HG03175 (cell line): ENCODE data around the gene SNX18.
"Not testable (repeated sequence)": the region's sequence is repeated elsewhere in the genome, so short reads cannot be mapped to it uniquely, and the experiment has no call there.

Experiments
- ATAC-seq: cut with Tn5 transposase; IDR thresholded peaks from one replicate; pipeline ENCODE4 v1.9.1; 2021; ENCODE audit warnings: mild to moderate bottlenecking, moderate library complexity; ENCODE audit not compliant: unreplicated experiment

Gene SNX18, protein sequence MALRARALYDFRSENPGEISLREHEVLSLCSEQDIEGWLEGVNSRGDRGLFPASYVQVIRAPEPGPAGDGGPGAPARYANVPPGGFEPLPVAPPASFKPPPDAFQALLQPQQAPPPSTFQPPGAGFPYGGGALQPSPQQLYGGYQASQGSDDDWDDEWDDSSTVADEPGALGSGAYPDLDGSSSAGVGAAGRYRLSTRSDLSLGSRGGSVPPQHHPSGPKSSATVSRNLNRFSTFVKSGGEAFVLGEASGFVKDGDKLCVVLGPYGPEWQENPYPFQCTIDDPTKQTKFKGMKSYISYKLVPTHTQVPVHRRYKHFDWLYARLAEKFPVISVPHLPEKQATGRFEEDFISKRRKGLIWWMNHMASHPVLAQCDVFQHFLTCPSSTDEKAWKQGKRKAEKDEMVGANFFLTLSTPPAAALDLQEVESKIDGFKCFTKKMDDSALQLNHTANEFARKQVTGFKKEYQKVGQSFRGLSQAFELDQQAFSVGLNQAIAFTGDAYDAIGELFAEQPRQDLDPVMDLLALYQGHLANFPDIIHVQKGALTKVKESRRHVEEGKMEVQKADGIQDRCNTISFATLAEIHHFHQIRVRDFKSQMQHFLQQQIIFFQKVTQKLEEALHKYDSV

GRCh38 chr5:54517512-54518145 is at the start of gene SNX18:
Gene SNX18 (plus strand): TSS chr5:54517759. CDS start chr5:54517953, 194 bp downstream.
- peak; percentile 96 for ATAC-seq

DNA sequence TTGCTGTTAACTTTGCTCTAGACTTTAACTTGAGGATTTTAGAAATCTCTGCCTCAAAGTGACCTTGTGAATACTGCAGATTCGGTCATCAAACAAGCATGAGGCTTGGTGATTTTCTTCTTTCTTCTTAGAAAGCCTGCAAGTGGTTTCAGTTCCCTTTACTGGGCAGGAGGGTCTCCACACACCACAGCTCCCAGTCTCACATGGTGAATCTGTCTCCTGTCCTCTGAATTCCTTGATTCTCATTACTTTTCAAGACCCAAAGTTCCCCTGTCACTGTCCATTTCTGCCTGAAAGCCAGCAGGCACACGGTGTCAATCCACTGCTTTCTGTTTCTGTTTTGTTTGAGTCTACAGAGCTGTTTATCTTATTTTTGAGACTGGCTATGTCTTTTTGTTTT is 47.9 kb upstream of the SNX18 start:
- peak; percentile 83 for ATAC-seq

- no peak for ATAC-seq
These were observed 47.4 kb upstream of the SNX18 start for GRCh38 chr5:54470128-54470527.

DNA sequence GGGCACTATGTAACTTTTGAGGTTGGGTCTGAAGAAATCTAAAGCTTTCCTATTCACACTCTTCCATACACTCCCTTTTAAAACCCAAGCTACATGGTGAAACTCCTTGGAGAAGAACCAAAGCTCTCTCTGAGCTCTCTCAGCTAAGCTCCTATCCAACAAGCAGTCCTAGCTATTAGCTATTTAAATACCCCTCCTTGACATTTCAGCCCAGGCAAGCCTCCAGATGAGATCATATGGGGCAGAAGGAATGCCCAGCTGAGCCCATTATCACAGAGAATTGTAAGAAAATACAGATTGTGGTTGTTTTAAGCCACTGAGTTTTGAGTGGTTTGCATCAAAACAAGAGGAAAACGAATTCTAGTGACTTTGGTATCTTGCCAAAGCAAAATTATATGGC is 46.9 kb upstream of the SNX18 start:
- ATAC-seq, result no peak

DNA sequence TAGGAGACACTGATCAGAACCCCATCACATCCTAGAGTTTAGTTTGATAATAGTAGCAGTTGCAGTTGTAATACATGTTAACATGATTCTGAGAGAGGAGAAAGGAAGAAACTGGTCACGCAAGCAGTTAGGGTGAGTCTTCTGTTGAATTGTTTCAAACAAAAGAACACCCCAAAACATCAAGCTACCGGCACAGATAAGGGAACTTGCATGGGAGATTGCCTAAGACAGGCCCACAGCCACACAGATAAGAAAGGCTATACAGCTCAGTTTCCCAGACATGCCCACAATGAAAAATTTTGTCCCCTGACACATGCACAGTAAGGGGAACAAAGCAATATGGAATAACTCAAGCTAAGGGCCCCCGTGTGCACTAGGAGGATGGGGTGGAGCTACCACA is 46.2 kb upstream of the SNX18 start:
- ATAC-seq, result no peak

- ATAC-seq, result no peak
These were observed 40.9 kb upstream of the SNX18 start for GRCh38 chr5:54476682-54477081.

- no peak for ATAC-seq
These were observed 39.5 kb upstream of the SNX18 start for GRCh38 chr5:54477941-54478478.

- ATAC-seq, result no peak
These were observed 37.3 kb upstream of the SNX18 start for GRCh38 chr5:54480296-54480695.

DNA sequence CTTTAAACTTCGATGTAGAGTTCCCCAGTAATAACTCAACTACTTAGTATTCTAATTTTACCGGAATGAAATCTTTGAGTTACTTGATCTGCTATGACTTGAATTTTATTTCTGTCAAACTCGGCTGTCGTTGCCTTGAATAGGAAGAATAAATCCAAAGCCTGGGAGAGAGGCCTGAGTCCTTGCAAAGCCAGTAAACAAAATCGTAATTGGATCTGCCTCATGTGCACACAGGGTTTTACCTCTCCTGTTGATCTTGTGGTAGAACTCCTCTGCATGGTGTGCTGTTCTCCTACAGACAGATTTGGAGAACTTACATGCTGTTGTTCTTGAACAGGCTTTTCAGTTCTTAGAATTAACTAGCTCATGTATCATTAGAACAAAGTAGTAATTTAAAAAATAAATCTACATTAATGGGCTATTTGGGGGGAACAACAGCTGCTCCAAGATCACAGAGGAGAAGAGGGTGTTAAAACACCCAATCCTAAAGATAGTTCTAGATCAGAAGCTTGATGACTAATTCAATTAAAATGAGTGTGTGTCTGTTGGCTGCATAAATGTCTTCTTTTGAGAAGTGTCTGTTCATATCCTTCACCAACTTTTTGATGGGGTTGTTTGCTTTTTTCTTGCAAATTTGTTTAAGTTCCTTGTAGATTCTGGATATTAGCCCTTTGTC is 33.2 kb upstream of the SNX18 start:
- no peak for ATAC-seq

- ATAC-seq, result not testable (repeated sequence)
These were observed 31.9 kb upstream of the SNX18 start for GRCh38 chr5:54485659-54486058.

GRCh38 chr5:54489648-54489979 is 27.9 kb upstream of the SNX18 start:
- not testable (repeated sequence) for ATAC-seq

GRCh38 chr5:54491326-54491725 is 26.2 kb upstream of the SNX18 start:
- no peak for ATAC-seq

GRCh38 chr5:54492178-54492577 is 25.4 kb upstream of the SNX18 start:
- ATAC-seq, result no peak

DNA sequence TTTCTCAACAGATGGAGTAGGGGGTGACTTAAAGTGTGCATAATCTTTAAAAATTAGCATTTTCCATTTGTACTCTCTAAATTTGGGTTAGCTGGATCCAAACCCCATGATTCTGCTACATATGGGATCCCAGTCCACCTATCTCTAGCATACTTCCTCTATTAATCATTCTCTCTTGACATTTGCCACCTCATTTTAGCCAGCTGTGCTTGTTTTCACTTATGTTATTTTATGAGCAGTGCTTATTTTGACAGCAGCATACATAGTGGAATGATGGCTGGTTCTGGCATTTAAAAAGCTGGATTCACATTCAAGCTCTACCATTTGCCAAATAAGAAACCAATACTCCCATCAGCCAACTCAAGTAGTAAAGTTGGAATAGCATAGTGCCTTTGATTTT is 22.5 kb upstream of the SNX18 start:
- ATAC-seq, result no peak

DNA sequence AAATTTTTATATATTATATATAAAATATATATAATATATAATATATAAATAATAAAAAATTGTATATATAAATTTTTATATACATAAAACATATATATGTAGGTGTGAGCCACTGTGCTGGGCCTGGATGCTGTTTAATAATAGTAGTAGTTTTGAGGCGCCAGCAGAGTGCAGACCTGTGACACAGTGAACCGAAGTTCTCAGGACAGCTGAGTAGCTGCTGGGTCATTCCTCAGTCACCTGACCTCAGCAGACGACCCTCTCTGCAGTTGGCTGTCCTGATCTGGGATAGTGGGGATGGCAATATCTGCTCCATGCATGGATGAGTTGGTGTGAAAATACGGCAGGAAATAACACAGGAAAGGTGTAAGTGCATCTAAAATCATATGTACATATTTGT is 3.3 kb upstream of the SNX18 start:
- no peak for ATAC-seq

GRCh38 chr5:54514841-54515432 is 2.6 kb upstream of the SNX18 start:
- no peak for ATAC-seq

- ATAC-seq, result no peak
These were observed 1.9 kb upstream of the SNX18 start for GRCh38 chr5:54515634-54516033.

DNA sequence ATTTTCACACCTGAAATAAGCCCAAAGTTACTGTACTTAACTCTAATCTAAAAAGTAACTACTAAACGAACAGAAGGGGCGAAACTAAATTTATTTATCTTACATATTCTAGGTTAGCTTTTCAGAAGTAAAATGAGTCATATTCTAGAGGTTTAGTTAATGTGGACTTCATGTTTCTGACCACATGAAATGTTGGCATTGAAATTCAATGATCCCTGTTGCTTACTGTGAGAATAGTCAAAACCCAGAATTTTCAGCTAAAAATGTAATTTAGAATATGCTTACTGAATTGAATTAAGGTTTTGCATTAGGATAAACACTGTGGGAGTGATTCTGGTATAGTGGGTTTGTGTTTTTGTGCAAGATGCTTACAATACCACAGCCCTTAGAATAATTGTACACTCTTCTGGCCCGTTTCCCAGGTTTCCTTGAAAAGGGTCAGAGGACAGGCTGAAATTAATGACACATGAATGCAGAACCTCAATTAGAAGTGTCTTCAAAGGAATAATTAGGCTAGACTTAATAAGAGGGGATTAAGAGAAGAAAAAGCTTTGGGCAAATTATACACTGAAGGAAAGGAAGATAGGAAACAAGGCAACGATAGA is 1.4 kb upstream of the SNX18 start:
- ATAC-seq, result no peak

DNA sequence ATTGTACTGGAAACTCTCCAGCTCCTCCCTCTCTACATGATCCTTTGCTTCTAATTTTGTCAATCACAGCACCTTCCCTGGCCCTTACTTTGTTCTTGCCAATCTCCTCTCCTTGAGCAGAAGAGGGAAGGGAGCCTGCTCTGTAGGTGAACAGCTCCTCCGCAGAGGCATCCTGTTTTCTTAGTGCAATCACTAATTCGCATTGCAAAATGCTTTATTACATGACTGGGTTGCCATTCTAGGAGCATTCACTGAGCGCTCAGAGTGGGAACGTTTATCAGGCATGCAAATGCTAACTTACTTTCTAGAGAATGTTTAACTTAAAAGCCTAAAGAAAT is 416 bp upstream of the SNX18 start:
- no peak for ATAC-seq

GRCh38 chr5:54518146-54518817 is 723 bp downstream of the SNX18 start:
- ATAC-seq, result peak; percentile 30
